NB4 (cell line): ENCODE measurements around the gene SGCA.

Experiments
- DNase-seq: peaks from one replicate; pipeline ENCODE4 v3.0.0; 2010; ENCODE audit warnings: low read depth
- H3K4me3 ChIP-seq: one replicate; pipeline ENCODE4 v1.5.1; 2011; ENCODE audit warnings: mild to moderate bottlenecking, low read depth, low read length, moderate library complexity
- CTCF ChIP-seq: IDR thresholded peaks from one replicate; pipeline ENCODE4 v1.5.1; 2012; ENCODE audit warnings: low read depth, low read length
- MAX ChIP-seq: IDR thresholded peaks from 2 replicates; pipeline ENCODE4 v1.6.1; 2011; ENCODE audit warnings: low read depth, low read length
- MYC ChIP-seq: IDR thresholded peaks from 2 replicates; pipeline ENCODE4 v1.6.1; 2011; ENCODE audit warnings: low read depth, low read length
- POLR2A ChIP-seq: IDR thresholded peaks from 2 replicates; pipeline ENCODE4 v1.6.1; 2011; ENCODE audit warnings: mild to moderate bottlenecking; ENCODE audit not compliant: insufficient read length; ENCODE audit errors: extremely low read depth

SGCA gene

GRCh38 chr17:50211249-50212120 is 45.7 kb downstream of the SGCA start:
- DNase-seq, result no peak
- H3K4me3 ChIP-seq, result no peak overlapping the region

GRCh38 chr17:50212121-50212843 is 46.5 kb downstream of the SGCA start:
- peak; percentile 36 for DNase-seq
- no peak overlapping the region for H3K4me3 ChIP-seq
- TF ChIP-seq CTCF, result no peak
- TF ChIP-seq MAX, result no peak
- TF ChIP-seq MYC, result no peak

More at GRCh38 chr17:50211249-50212120, 45.7 kb downstream of the SGCA start:
- TF ChIP-seq MAX (no peak), CTCF (no peak), POLR2A (no peak), MYC (no peak)

GRCh38 chr17:50213026-50214022 is 47.5 kb downstream of the SGCA start:
- no peak overlapping the region for H3K4me3 ChIP-seq
- peak; percentile 70 for DNase-seq
- no peak for TF ChIP-seq POLR2A
- TF ChIP-seq MAX, result no peak
- TF ChIP-seq MYC, result no peak
- TF ChIP-seq CTCF, result peak; percentile 49

- TF ChIP-seq CTCF (no peak), MYC (no peak), POLR2A (no peak), MAX (no peak)
- H3K4me3 ChIP-seq, result no peak overlapping the region
- DNase-seq, result no peak
These were observed 49.4 kb downstream of the SGCA start for GRCh38 chr17:50214976-50215760.

- H3K4me3 ChIP-seq, result no peak overlapping the region
- TF ChIP-seq MYC (no peak), CTCF (no peak), MAX (no peak), POLR2A (no peak)
- DNase-seq, result no peak
These were observed 51.8 kb downstream of the SGCA start for GRCh38 chr17:50217591-50217990.
